Measurements from ENCODE around the gene TMEM218.

TMEM218 gene

GRCh38 chr11:125074511-125075241 lies 36.8 kb downstream of the TMEM218 start:
- no peak overlapping the region for H3K4me2 ChIP-seq (ENCODE audit: low read depth, low read length, poor library complexity, severe bottlenecking)

GRCh38 chr11:125073616-125074483 lies 37.6 kb downstream of the TMEM218 start:
- Histone ChIP-seq H3K79me2 (ENCODE audit: insufficient read depth, low read length) (no peaks in the 10 kb centered on the region), H3K9me3 (ENCODE audit: insufficient read depth, low read depth, low read length) (no peaks in the 10 kb centered on the region), H2AFZ (ENCODE audit: low read length) (no peak overlapping the region), H3K4me2 (ENCODE audit: low read depth, low read length, poor library complexity, severe bottlenecking) (no peak overlapping the region), H3K27me3 (ENCODE audit: insufficient read depth, low read length, poor library complexity, severe bottlenecking) (no peaks in the 10 kb centered on the region), H3K36me3 (ENCODE audit: insufficient read depth, low read length) (no peaks in the 10 kb centered on the region), H3K4me1 (ENCODE audit: insufficient read depth, low read length, poor library complexity, severe bottlenecking) (peaks cover 29% of the 10 kb centered on the region), H3K9ac (ENCODE audit: low read depth, low read length, poor library complexity, severe bottlenecking) (no peak overlapping the region), H3K9me2 (replicated peaks; ENCODE audit: low read depth, low read length) (no peaks in the 10 kb centered on the region), H4K20me1 (ENCODE audit: insufficient read depth, low read length, poor library complexity, severe bottlenecking) (no peaks in the 10 kb centered on the region), H3F3A (ENCODE audit: low read depth) (no peaks in the 10 kb centered on the region), H3K4me3 (ENCODE audit: low read length, poor library complexity, severe bottlenecking) (no peak overlapping the region)
- no peak for TF ChIP-seq EZH2phosphoT487 (IDR thresholded peaks at IDR 0.05; ENCODE audit: borderline replicate concordance)

More at GRCh38 chr11:125074511-125075241, 36.8 kb downstream of the TMEM218 start:
- H3K79me2 ChIP-seq (ENCODE audit: insufficient read depth, low read length), result no peaks in the 10 kb centered on the region
- TF ChIP-seq EZH2phosphoT487 (IDR thresholded peaks at IDR 0.05; ENCODE audit: borderline replicate concordance), result no peak
- no peak for TF ChIP-seq CTCF (conservative IDR thresholded peaks at IDR 0.05; ENCODE audit: low read length)
- H3K36me3 ChIP-seq (ENCODE audit: insufficient read depth, low read length), result no peaks in the 10 kb centered on the region
- H4K20me1 ChIP-seq (ENCODE audit: insufficient read depth, low read length, poor library complexity, severe bottlenecking), result no peaks in the 10 kb centered on the region
- H2AFZ ChIP-seq (ENCODE audit: low read length), result no peak overlapping the region
- H3K9me2 ChIP-seq (replicated peaks; ENCODE audit: low read depth, low read length), result no peaks in the 10 kb centered on the region
- peaks cover 23% of the 10 kb centered on the region for H3K4me1 ChIP-seq (ENCODE audit: insufficient read depth, low read length, poor library complexity, severe bottlenecking)
- H3K4me3 ChIP-seq (ENCODE audit: low read length, poor library complexity, severe bottlenecking), result no peak overlapping the region
- H3F3A ChIP-seq (ENCODE audit: low read depth), result no peaks in the 10 kb centered on the region
- no peak overlapping the region for H3K9ac ChIP-seq (ENCODE audit: low read depth, low read length, poor library complexity, severe bottlenecking)
- no peaks in the 10 kb centered on the region for H3K27me3 ChIP-seq (ENCODE audit: insufficient read depth, low read length, poor library complexity, severe bottlenecking)
- H3K9me3 ChIP-seq (ENCODE audit: insufficient read depth, low read depth, low read length), result no peaks in the 10 kb centered on the region

GRCh38 chr11:125072961-125073590 lies 38.4 kb downstream of the TMEM218 start:
- Histone ChIP-seq H3K9ac (ENCODE audit: low read depth, low read length, poor library complexity, severe bottlenecking) (no peak overlapping the region), H3K9me2 (replicated peaks; ENCODE audit: low read depth, low read length) (no peaks in the 10 kb centered on the region), H3K36me3 (ENCODE audit: insufficient read depth, low read length) (no peaks in the 10 kb centered on the region), H3K4me1 (ENCODE audit: insufficient read depth, low read length, poor library complexity, severe bottlenecking) (peaks cover 29% of the 10 kb centered on the region), H3K9me3 (ENCODE audit: insufficient read depth, low read depth, low read length) (no peaks in the 10 kb centered on the region), H2AFZ (ENCODE audit: low read length) (no peak overlapping the region), H3K4me2 (ENCODE audit: low read depth, low read length, poor library complexity, severe bottlenecking) (no peak overlapping the region), H3F3A (ENCODE audit: low read depth) (no peaks in the 10 kb centered on the region), H3K4me3 (ENCODE audit: low read length, poor library complexity, severe bottlenecking) (no peak overlapping the region), H3K27me3 (ENCODE audit: insufficient read depth, low read length, poor library complexity, severe bottlenecking) (no peaks in the 10 kb centered on the region), H4K20me1 (ENCODE audit: insufficient read depth, low read length, poor library complexity, severe bottlenecking) (no peaks in the 10 kb centered on the region), H3K79me2 (ENCODE audit: insufficient read depth, low read length) (no peaks in the 10 kb centered on the region)
- TF ChIP-seq EZH2phosphoT487 (IDR thresholded peaks at IDR 0.05; ENCODE audit: borderline replicate concordance) (no peak), CTCF (conservative IDR thresholded peaks at IDR 0.05; ENCODE audit: low read length) (no peak)

All from Loucy (cell line).